ENCODE results near the gene UTP20.
"Not testable (repeated sequence)": the region's sequence is repeated elsewhere in the genome, so short reads cannot be mapped to it uniquely, and the experiment has no call there.

UTP20 gene

GRCh38 chr12:101327051-101327450 lies 47.1 kb downstream of the UTP20 start:
- no peak for DNase-seq (ENCODE audit: low read depth in 2 of 2)

GRCh38 chr12:101327546-101327945 lies 47.6 kb downstream of the UTP20 start:
- no peak for DNase-seq (ENCODE audit: low read depth in 2 of 2)

- no peak for DNase-seq (ENCODE audit: low read depth in 2 of 2)
Measured at GRCh38 chr12:101328917-101329316, 49.0 kb downstream of the UTP20 start.

- DNase-seq (ENCODE audit: low read depth in 2 of 2): no peak
Measured at GRCh38 chr12:101330631-101331030, 50.7 kb downstream of the UTP20 start.

- DNase-seq (ENCODE audit: low read depth in 2 of 2): no peak
Measured at GRCh38 chr12:101336437-101336836, 56.5 kb downstream of the UTP20 start.

GRCh38 chr12:101338087-101338486 lies 58.2 kb downstream of the UTP20 start:
- DNase-seq (ENCODE audit: low read depth in 2 of 2): no peak

GRCh38 chr12:101343893-101344292 lies 64.0 kb downstream of the UTP20 start:
- DNase-seq (ENCODE audit: low read depth in 2 of 2): no peak

GRCh38 chr12:101351682-101352081 lies 71.8 kb downstream of the UTP20 start:
- no peak for DNase-seq (ENCODE audit: low read depth in 2 of 2)

- DNase-seq (ENCODE audit: low read depth in 2 of 2): no peak
Measured at GRCh38 chr12:101356794-101357193, 76.9 kb downstream of the UTP20 start.

- no peak for DNase-seq (ENCODE audit: low read depth in 2 of 2)
Measured at GRCh38 chr12:101361455-101361854, 81.5 kb downstream of the UTP20 start.

- no peak for DNase-seq (ENCODE audit: low read depth in 2 of 2)
Measured at GRCh38 chr12:101368016-101368415, 88.1 kb downstream of the UTP20 start.

- no peak for DNase-seq (ENCODE audit: low read depth in 2 of 2)
Measured at GRCh38 chr12:101372431-101372830, 92.5 kb downstream of the UTP20 start.

GRCh38 chr12:101375573-101375972 lies 95.7 kb downstream of the UTP20 start:
- no peak for DNase-seq (ENCODE audit: low read depth in 2 of 2)

GRCh38 chr12:101379149-101379548 lies 99.2 kb downstream of the UTP20 start:
- no peak for DNase-seq (ENCODE audit: low read depth in 2 of 2)

- not testable (repeated sequence) for DNase-seq (ENCODE audit: low read depth in 2 of 2)
Measured at GRCh38 chr12:101391181-101391580, 111.3 kb downstream of the UTP20 start.

- DNase-seq (ENCODE audit: low read depth in 2 of 2): no peak
Measured at GRCh38 chr12:101407049-101407435, 127.1 kb downstream of the UTP20 start.

GRCh38 chr12:101407436-101408345 lies 127.8 kb downstream of the UTP20 start, which contains the start of gene ARL1:
ARL1 (minus strand) TSS chr12:101407772; CDS start chr12:101407645, 127 bp downstream.
- peak; percentile 64 to 65 for DNase-seq (ENCODE audit: low read depth in 2 of 2)

GRCh38 chr12:101410169-101410568 lies 130.3 kb downstream of the UTP20 start:
- DNase-seq (ENCODE audit: low read depth in 2 of 2): not testable (repeated sequence)

GRCh38 chr12:101414533-101415119 lies 134.7 kb downstream of the UTP20 start:
- DNase-seq (ENCODE audit: low read depth in 2 of 2): no peak

GRCh38 chr12:101415228-101415627 lies 135.3 kb downstream of the UTP20 start:
- no peak for DNase-seq (ENCODE audit: low read depth in 2 of 2)

GRCh38 chr12:101422066-101422465 lies 142.2 kb downstream of the UTP20 start:
- DNase-seq (ENCODE audit: low read depth in 2 of 2): not testable (repeated sequence)

GRCh38 chr12:101424620-101425019 lies 144.7 kb downstream of the UTP20 start:
- DNase-seq (ENCODE audit: low read depth in 2 of 2): no peak

- DNase-seq (ENCODE audit: low read depth in 2 of 2): no peak
Measured at GRCh38 chr12:101430456-101430855, 150.6 kb downstream of the UTP20 start.

Data from activated CD8-positive, alpha-beta memory T cell treated with anti-CD3 and anti-CD28 coated beads for 4 hours (primary cell).